ENCODE results near the gene PRKN. TPM values are rescaled to one million over a fixed set of nuclear protein-coding genes. Genes with fewer than 3 reads are reported as not detected.

The PRKN gene
- total and polyA plus RNA-seq, 2 donors (not counting 1 experiment from before 2014, with no cell fraction given) = 0.43 to 4.6 TPM

- no peaks in the 10 kb centered on the region for H3K4me1 ChIP-seq (ENCODE audit: control insufficient read depth, extremely low read depth, insufficient read depth, low read length)
- no peak overlapping the region for H3K4me3 ChIP-seq (replicated peaks in 1 of 4; ENCODE audit: control extremely low read depth in 1 of 4, insufficient read depth in 1 of 4, low read depth in 3 of 4, low read length in 4 of 4)
- no peak overlapping the region for H3K27ac ChIP-seq (ENCODE audit: insufficient read depth, low read length)
- no peak overlapping the region for H2AFZ ChIP-seq (ENCODE audit: low read length)
- H3K9me3 ChIP-seq (ENCODE audit: control insufficient read depth, insufficient read depth, low read depth, low read length) = no peaks in the 10 kb centered on the region
- no peaks in the 10 kb centered on the region for H4K20me1 ChIP-seq (ENCODE audit: control insufficient read depth, extremely low read depth, insufficient read depth, low read length)
- no peak for DNase-seq (ENCODE audit: low read depth in 2 of 2)
- no peaks in the 10 kb centered on the region for H3K27me3 ChIP-seq (ENCODE audit: control insufficient read depth, insufficient read depth, low read length)
- no peaks in the 10 kb centered on the region for H3K36me3 ChIP-seq (ENCODE audit: control insufficient read depth, insufficient read depth, low read length)
- H3K4me2 ChIP-seq (ENCODE audit: extremely low read depth, insufficient read depth, low read length) = no peak overlapping the region
- TF ChIP-seq CTCF (conservative IDR thresholded peaks at IDR 0.05 in 1 of 2, IDR thresholded peaks at IDR 0.05 in 1 of 2; ENCODE audit: low read depth in 1 of 2, low read length in 2 of 2) = no peak
- no peak for TF ChIP-seq EZH2 (IDR thresholded peaks at IDR 0.05; ENCODE audit: low read length, missing control alignments)
- H3K9ac ChIP-seq (ENCODE audit: insufficient read depth, low read length) = no peak overlapping the region
- H3K79me2 ChIP-seq (ENCODE audit: control insufficient read depth, insufficient read depth, low read length) = no peaks in the 10 kb centered on the region
Observed at GRCh38 chr6:161299726-161300125, 1427.8 kb downstream of the PRKN start.

Other genes starting within 250 kb of the PRKN start
- 0.26 and 0.66 TPM in 2 replicates for gene PACRG, start 208 bp upstream of the PRKN start, total RNA-seq
- gene PACRG, start 208 bp upstream of the PRKN start, polyA plus RNA-seq = 0.30 and 0.77 TPM in 2 replicates

All from fibroblast of lung (primary cell).